VCaP (cell line): ENCODE measurements around the gene SCEL.
A peak's percentile ranks its signal among the peaks of the same experiment; 100 is the strongest.

Source experiments
- H3K27ac ChIP-seq: fragments of 450-650 bp; 2 replicates; pipeline ENCODE4 v1.5.1; 2017
- CTCF ChIP-seq: fragments of 450-650 bp; conservative IDR thresholded peaks from 2 replicates; pipeline ENCODE4 v1.5.1; 2017; ENCODE audit warnings: mild to moderate bottlenecking, moderate library complexity

Gene SCEL

GRCh38 chr13:77565635-77566034 lies 30.1 kb downstream of the SCEL start:
- TF ChIP-seq CTCF = peak; percentile 75
- no peak overlapping the region for H3K27ac ChIP-seq

GRCh38 chr13:77571956-77572355 lies 36.5 kb downstream of the SCEL start:
- no peak for TF ChIP-seq CTCF
- H3K27ac ChIP-seq = no peak overlapping the region

- H3K27ac ChIP-seq = no peak overlapping the region
- TF ChIP-seq CTCF = no peak
These were observed 38.6 kb downstream of the SCEL start for GRCh38 chr13:77574096-77574495.

- no peak overlapping the region for H3K27ac ChIP-seq
- no peak for TF ChIP-seq CTCF
These were observed 44.5 kb downstream of the SCEL start for GRCh38 chr13:77579959-77580358.

GRCh38 chr13:77580748-77581147 lies 45.2 kb downstream of the SCEL start:
- H3K27ac ChIP-seq = no peak overlapping the region
- no peak for TF ChIP-seq CTCF

- no peak overlapping the region for H3K27ac ChIP-seq
- TF ChIP-seq CTCF = no peak
These were observed 48.1 kb downstream of the SCEL start for GRCh38 chr13:77583581-77583980.

- no peak overlapping the region for H3K27ac ChIP-seq
- TF ChIP-seq CTCF = no peak
These were observed 48.6 kb downstream of the SCEL start for GRCh38 chr13:77584106-77584505.
